Lower leg skin (tissue), 3 donors: ENCODE data around the gene CFAP74.

ENCODE experiments used
- POLR2A ChIP-seq, 2 donors: fragments of 450-650 bp; IDR thresholded peaks; one replicate each; pipeline ENCODE4 v1.6.1; 2016 to 2017; ENCODE audit warnings: antibody characterized with exemption in 2 of 2, mild to moderate bottlenecking in 1 of 2, moderate library complexity in 1 of 2
- TF ChIP-seq, protein P1 (sequence below), 3 donors: fragments of 450-650 bp; IDR thresholded peaks; one replicate each; pipeline ENCODE4 v1.5.1; 2016; ENCODE audit warnings: antibody characterized with exemption in 3 of 3, mild to moderate bottlenecking in 3 of 3, moderate library complexity in 2 of 3

DNA sequence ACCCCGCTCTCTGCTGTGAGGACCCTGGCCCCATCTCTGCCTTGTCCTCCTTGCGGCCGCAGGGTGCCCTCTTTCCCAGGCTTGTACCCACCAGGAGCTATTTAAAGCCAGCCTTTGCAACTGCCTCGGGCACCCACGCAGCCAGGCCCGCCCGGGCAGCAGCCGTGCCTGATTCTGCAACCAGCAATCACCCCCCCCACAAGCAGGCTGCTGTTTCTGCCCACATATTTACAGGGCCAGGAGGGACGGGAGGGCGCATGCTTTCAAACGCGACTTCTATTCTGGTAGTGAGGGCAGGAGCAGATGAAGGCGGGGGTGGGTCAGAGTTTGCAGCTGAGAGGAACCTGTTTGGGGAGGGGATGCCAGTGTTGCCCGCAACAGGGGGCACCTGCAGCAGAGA is 29.2 kb upstream of the CFAP74 start:
- TF ChIP-seq, protein P1, sequence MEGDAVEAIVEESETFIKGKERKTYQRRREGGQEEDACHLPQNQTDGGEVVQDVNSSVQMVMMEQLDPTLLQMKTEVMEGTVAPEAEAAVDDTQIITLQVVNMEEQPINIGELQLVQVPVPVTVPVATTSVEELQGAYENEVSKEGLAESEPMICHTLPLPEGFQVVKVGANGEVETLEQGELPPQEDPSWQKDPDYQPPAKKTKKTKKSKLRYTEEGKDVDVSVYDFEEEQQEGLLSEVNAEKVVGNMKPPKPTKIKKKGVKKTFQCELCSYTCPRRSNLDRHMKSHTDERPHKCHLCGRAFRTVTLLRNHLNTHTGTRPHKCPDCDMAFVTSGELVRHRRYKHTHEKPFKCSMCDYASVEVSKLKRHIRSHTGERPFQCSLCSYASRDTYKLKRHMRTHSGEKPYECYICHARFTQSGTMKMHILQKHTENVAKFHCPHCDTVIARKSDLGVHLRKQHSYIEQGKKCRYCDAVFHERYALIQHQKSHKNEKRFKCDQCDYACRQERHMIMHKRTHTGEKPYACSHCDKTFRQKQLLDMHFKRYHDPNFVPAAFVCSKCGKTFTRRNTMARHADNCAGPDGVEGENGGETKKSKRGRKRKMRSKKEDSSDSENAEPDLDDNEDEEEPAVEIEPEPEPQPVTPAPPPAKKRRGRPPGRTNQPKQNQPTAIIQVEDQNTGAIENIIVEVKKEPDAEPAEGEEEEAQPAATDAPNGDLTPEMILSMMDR (IDR thresholded peaks at IDR 0.05) = no peak
- TF ChIP-seq POLR2A (IDR thresholded peaks at IDR 0.05) = no peak
